D721Med (cell line): ENCODE measurements around the gene ZNF513.
"Not testable (repeated sequence)": the region's sequence is repeated elsewhere in the genome, so short reads cannot be mapped to it uniquely, and the experiment has no call there.

Source experiments
- DNase-seq: peaks from one replicate; pipeline ENCODE4 v3.0.0; 2011; ENCODE audit warnings: low spot score; ENCODE audit not compliant: insufficient read length
- FAIRE-seq: peaks from 2 replicates; lab custom pipeline; 2011; peaks lifted over from hg19 to GRCh38; lab: Jason Lieb, UNC
- CTCF ChIP-seq: IDR thresholded peaks from 2 replicates; pipeline ENCODE4 v1.5.1; 2012; ENCODE audit warnings: mild to moderate bottlenecking, control low read depth; ENCODE audit not compliant: insufficient read depth; ENCODE audit errors: missing control alignments

ZNF513 gene, protein sequence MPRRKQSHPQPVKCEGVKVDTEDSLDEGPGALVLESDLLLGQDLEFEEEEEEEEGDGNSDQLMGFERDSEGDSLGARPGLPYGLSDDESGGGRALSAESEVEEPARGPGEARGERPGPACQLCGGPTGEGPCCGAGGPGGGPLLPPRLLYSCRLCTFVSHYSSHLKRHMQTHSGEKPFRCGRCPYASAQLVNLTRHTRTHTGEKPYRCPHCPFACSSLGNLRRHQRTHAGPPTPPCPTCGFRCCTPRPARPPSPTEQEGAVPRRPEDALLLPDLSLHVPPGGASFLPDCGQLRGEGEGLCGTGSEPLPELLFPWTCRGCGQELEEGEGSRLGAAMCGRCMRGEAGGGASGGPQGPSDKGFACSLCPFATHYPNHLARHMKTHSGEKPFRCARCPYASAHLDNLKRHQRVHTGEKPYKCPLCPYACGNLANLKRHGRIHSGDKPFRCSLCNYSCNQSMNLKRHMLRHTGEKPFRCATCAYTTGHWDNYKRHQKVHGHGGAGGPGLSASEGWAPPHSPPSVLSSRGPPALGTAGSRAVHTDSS

DNA sequence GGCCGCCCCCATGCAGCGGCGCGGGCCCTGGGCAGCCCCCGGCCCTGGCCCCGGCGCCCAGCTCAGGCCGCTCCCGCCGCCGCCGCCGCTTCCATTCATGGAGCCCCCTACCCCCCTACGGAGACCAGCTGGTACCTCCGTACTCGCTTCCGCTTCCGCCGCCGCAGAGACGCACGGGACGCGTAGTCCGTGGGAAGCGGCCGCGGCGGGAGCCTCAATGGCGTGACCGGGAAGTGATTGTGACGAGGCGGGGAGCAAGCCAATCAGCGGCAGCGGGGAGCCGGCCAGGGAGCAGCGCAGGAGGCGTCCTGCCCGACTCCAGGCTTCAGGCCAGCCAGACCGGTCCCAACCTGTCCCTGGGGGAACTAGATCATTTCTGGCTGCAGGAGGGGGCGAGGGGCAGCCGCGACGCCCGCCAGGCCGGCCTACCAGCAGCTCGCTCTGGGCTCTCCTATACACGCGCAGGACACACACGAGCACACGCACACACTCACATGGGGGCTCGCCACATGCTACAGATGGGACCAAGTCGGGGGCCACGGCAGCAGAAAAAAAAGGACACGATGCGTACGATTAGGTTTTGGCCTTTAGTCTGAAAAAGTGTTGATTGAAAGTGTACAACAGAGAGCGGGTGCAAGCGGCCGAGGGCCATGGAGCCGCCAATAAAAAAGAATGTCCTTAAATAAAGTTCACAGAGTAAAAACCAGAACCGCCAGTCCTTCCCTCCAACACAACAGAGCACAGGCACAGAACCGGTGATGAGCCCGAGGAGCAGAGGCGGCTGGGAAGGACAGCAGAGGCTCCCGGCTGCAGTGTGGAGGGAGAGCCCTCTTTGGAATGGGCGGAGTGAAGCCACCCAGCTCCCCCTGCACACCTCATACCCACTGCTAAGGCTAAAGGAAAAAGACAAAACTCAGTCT, at the start of gene ZNF513:
ZNF513 (minus strand) TSS at position 109 of the 920 bp plus-strand sequence. CDS start 208 bp downstream, outside the sequence.
- no peak for TF ChIP-seq CTCF
- FAIRE-seq (no peak), DNase-seq (peak; percentile 56)

DNA sequence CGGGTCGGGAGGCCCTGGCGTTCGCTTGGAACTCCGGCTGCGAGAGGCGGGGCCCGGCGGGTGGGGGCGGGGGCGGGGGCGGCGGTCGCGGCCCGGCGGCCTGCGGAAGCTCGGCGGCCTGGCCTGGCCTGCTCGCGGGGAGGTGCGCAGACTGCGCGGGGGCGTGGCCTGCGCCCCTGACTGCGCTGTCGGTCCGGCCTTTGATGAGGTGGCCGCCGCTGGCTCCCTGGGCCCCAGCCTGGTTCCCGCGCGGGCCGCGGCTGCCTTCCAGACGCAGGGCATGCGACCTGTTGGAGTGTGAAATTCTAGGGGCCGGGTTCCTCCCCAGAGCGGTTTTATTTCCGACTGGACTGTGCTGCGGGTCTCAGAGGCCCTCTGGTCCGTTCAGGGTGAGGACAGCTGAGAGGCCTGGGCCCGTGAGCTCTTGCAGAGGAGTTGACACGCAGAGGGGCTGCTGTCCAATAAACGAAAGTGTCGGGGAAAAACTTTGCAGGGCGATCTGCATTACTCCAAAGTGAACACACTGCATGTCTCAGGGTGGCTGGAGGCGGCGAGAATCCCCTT, 48.5 kb upstream of the ZNF513 start:
- TF ChIP-seq CTCF: no peak
- FAIRE-seq (no peak), DNase-seq (no peak)

- DNase-seq (peak; percentile 50), FAIRE-seq (no peak)
- TF ChIP-seq CTCF: peak; percentile 18
Measured at GRCh38 chr2:27428213-27428977, 47.9 kb upstream of the ZNF513 start, which contains the start of gene NRBP1. NRBP1 (plus strand) TSS chr2:27428631; CDS start chr2:27433274, 4,643 bp downstream.

DNA sequence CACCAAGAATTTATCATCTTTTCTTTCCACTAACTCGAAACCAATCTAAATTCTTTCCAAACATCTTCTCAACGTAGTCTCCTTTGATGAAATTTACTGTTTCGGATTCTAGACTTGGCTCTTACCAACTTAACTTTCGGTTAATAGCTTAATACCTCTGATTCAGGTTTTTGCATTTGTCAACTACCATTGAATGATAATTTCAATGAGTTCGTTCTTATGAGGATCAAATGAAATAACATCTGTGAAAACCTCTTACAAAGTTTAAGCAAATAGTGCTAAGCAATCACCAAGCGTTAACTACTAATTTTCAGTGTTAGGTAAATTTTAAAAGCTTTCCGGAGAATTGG, 47.3 kb upstream of the ZNF513 start:
- FAIRE-seq (no peak), DNase-seq (no peak)
- TF ChIP-seq CTCF: no peak

DNA sequence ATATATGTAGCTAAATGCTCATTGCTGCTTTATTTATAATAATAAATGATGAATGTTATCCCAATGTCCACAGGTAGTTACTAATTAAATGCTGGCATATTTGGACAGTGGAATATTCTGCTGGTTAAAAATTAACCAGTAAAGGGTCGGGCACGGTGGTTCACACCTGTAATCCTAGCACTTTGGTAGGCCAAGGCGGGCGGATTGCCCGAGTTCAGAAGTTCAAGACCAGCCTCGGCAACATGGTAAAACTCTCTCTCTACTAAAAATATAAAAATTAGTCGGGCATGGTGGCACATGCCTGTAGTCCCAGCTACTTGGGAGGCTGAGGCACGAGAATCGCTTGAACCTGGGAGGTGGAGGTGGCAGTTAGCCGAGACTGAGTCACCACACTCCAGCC, 44.5 kb upstream of the ZNF513 start:
- FAIRE-seq, DNase-seq: not testable (repeated sequence)

- FAIRE-seq (no peak), DNase-seq (no peak)
- TF ChIP-seq CTCF: no peak
Measured at GRCh38 chr2:27422958-27423357, 42.4 kb upstream of the ZNF513 start.
